GM13977 (cell line): ENCODE data around the gene SGCA.

Experiments used
- DNase-seq: peaks from one replicate; pipeline ENCODE4 v3.0.0; 2012; ENCODE audit warnings: low spot score
- in situ Hi-C: fragments of 300-500 bp; cut with MboI; formaldehyde crosslinking; loops from one replicate; pipeline ENCODE4 v1.12.0; 2022; ENCODE audit warnings: low sequenced_read_pairs, low pct_unique_long_range_greater_than_20kb, mixed read lengths, inconsistent platforms; ENCODE audit not compliant: unreplicated experiment
- TF ChIP-seq, protein P1 (sequence below): IDR thresholded peaks from 2 replicates; pipeline ENCODE4 v1.5.1; 2012; ENCODE audit warnings: mild to moderate bottlenecking, control low read depth; ENCODE audit not compliant: insufficient read depth; ENCODE audit errors: extremely low read depth, missing control alignments

The SGCA gene

DNA sequence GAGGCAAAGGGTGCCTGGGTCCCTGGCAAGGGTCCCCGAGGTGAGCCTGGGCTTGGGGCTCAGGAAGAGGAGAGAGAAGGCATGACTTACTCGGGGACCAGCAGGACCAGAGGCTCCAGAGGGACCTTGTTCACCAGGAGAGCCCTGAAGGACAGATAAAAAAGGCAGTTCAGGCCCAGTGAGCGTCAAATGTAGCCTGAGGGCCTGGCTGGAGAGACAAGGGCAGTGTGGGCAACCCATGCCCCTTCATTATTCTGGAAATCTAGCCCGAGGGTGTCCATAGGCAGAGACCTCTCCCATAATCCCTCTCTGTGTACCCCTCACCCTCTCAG, 21.6 kb downstream of the SGCA start:
- no peak for DNase-seq
- in situ Hi-C loops, result no loop called here
- TF ChIP-seq, protein P1, sequence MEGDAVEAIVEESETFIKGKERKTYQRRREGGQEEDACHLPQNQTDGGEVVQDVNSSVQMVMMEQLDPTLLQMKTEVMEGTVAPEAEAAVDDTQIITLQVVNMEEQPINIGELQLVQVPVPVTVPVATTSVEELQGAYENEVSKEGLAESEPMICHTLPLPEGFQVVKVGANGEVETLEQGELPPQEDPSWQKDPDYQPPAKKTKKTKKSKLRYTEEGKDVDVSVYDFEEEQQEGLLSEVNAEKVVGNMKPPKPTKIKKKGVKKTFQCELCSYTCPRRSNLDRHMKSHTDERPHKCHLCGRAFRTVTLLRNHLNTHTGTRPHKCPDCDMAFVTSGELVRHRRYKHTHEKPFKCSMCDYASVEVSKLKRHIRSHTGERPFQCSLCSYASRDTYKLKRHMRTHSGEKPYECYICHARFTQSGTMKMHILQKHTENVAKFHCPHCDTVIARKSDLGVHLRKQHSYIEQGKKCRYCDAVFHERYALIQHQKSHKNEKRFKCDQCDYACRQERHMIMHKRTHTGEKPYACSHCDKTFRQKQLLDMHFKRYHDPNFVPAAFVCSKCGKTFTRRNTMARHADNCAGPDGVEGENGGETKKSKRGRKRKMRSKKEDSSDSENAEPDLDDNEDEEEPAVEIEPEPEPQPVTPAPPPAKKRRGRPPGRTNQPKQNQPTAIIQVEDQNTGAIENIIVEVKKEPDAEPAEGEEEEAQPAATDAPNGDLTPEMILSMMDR, result no peak

DNA sequence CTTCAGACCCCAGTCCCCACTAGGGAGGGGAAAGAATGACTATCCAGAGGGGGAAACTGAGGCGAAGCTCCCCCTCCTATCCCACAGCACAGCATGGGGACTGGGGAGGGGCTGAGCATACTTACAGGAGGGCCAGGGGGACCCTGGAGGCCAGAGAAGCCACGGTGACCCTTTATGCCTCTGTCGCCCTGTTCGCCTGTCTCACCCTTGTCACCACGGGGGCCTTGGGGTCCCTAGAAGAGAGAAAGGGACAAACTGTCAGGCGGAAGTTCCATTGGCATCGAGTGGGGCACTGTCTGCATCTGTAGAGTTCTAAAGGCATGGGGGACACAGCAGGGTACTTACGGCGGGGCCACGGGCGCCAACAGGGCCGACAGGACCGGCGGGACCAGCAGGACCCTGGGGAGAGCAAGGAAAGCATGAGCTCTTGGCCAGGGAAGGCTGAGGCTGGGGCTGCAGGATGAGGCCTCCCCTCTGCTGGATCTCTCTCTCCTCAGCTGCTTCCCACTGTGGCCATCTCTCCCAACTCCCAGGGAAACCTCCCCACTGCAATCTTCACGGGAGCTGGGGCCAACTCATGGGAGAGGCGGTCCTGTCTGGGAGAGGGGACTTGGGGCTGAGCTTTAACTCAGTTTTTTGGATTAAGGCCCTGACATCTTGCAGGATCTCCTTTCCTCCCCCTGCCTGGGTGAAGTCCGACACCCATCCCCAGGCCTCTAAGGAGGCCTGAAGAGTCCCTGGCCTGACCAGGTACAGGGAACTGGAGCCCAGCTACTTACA, 22.1 kb downstream of the SGCA start:
- no peak for DNase-seq
- TF ChIP-seq, protein P1, result no peak
- in situ Hi-C loops, result no loop called here

DNA sequence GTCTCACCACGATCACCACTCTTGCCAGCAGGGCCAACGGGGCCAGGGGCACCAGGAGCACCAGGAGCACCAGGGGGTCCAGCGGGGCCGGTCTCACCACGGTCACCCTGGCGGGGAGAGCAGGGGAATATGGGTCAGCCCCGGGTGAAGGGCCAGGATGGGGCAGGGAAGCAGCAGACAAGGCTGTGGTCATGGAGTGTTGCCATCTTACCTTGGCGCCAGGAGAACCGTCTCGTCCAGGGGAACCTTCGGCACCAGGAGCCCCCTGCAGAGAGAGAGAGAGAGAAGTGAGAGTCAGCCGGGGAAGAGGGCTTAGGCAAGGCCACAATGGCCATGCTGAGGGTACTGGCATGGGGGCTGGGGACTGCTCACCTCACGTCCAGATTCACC, 22.7 kb downstream of the SGCA start:
- in situ Hi-C loops, result no loop called here
- no peak for DNase-seq
- TF ChIP-seq, protein P1, result no peak

DNA sequence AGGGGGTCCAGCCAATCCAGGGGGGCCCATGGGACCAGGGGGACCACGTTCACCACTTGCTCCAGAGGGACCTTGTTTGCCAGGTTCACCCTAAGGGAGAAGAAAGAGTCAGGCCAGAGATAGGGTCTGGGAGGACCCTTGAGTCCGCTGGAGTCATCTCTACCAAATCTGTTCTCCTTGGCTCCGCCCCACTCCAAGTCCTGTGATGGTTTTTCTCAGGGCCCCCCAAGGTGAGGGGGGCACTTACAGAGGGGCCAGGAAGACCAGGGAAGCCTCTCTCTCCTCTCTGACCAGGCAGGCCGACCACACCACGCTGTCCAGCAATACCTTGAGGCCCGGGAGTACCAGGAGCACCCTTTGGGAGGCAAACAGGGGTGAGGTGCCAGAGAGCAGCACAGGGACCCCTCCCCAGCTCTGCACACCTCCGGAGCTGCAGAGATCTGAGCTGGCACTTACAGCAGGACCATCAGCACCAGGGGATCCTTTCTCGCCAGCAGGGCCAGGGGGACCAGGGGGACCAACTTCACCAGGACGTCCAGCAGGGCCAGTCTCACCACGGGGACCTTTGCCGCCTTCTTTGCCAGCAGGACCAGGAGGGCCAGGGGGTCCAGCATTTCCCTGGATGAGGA, 23.2 kb downstream of the SGCA start:
- in situ Hi-C loops, result no loop called here
- no peak for DNase-seq
- TF ChIP-seq, protein P1, result no peak

DNA sequence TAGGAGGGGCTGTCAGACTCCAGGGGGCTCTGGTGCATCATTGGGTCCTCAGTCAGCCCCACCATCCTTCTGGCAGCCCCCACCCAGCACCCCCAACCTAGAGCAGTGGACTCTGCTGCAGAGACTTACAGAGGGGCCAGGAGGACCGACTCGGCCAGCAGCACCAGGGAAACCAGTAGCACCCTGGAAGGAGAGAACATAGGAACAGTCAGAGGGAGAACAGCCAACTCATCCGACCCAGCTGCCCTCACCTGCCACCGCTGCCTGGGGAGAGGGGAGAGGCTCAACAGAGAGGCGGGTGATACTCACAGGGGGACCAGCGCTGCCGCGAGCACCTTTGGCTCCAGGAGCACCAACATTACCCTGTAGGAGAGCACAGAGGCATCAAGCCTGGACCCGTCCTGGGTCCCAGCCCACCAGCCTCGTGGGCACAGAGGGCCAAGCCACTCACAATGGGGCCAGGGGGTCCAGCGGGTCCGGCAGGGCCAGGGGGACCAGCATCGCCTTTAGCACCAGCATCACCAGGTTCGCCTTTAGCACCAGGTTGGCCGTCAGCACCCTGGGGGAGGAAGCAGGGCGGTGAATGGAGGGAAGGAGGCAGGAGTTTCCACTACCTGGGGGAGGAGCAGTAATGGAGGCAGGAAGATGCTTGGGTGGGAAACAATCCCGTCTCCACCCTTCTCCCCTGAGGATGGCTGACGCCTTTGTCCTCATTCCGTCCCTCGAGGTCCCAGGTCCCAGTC, 23.9 kb downstream of the SGCA start:
- DNase-seq, result no peak
- TF ChIP-seq, protein P1, result no peak
- in situ Hi-C loops, result no loop called here

DNA sequence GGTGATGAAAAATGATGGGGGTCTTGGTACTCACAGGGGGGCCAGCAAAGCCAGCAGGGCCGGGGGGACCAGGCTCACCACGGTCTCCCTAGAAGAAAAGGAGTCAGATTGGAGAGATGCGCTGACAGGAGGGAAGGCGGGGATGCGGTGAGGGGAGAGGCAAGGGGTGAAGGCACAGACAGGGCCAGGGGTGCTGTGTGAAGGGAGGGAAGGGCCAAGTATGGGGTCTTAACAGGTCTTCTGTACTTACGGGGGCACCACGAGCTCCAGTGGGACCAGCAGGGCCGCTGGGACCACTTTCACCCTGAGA, 24.4 kb downstream of the SGCA start:
- TF ChIP-seq, protein P1, result no peak
- in situ Hi-C loops, result no loop called here
- DNase-seq, result no peak
